HUDEP-2 (cell line): Measurements from ENCODE around the gene RGS12.
"Not testable (repeated sequence)": the region's sequence is repeated elsewhere in the genome, so short reads cannot be mapped to it uniquely, and the experiment has no call there.

ENCODE experiments used
- DNase-seq, 76 experiments: peaks; one replicate each; lab custom pipeline; 2025; ENCODE audit not compliant: unreplicated experiment in 76 of 76; lab: John Stamatoyannopoulos, UW

The RGS12 gene

GRCh38 chr4:3294401-3295241 is 1.8 kb downstream of the RGS12 start:
- DNase-seq = no peak

GRCh38 chr4:3295837-3296624 is 3.2 kb downstream of the RGS12 start:
- DNase-seq = no peak

GRCh38 chr4:3296651-3297050 is 3.8 kb downstream of the RGS12 start:
- DNase-seq = no peak

GRCh38 chr4:3297066-3297859 is 4.4 kb downstream of the RGS12 start:
- no peak for DNase-seq

GRCh38 chr4:3299122-3299975 is 6.5 kb downstream of the RGS12 start:
- DNase-seq = no peak

GRCh38 chr4:3299976-3300671 is 7.3 kb downstream of the RGS12 start:
- no peak for DNase-seq

- not testable (repeated sequence) for DNase-seq
Measured at GRCh38 chr4:3300882-3301281, 8.1 kb downstream of the RGS12 start.

- no peak for DNase-seq
Measured at GRCh38 chr4:3301450-3302172, 8.8 kb downstream of the RGS12 start.

- DNase-seq = no peak
Measured at GRCh38 chr4:3302173-3302785, 9.5 kb downstream of the RGS12 start.

GRCh38 chr4:3302786-3303564 is 10.2 kb downstream of the RGS12 start:
- no peak for DNase-seq

- DNase-seq = no peak
Measured at GRCh38 chr4:3303565-3303824, 10.7 kb downstream of the RGS12 start.

- DNase-seq = no peak
Measured at GRCh38 chr4:3303923-3304710, 11.3 kb downstream of the RGS12 start.

GRCh38 chr4:3304831-3305609 is 12.2 kb downstream of the RGS12 start:
- DNase-seq = no peak

- peak in 20 of 76 experiments; percentile 4 to 46 (median 19) for DNase-seq
Measured at GRCh38 chr4:3305610-3306371, 13.0 kb downstream of the RGS12 start.

- DNase-seq = no peak
Measured at GRCh38 chr4:3306450-3306849, 13.6 kb downstream of the RGS12 start.

- no peak for DNase-seq
Measured at GRCh38 chr4:3307060-3307459, 14.2 kb downstream of the RGS12 start.
